ENCODE results near the gene SMC6.

The SMC6 gene

DNA sequence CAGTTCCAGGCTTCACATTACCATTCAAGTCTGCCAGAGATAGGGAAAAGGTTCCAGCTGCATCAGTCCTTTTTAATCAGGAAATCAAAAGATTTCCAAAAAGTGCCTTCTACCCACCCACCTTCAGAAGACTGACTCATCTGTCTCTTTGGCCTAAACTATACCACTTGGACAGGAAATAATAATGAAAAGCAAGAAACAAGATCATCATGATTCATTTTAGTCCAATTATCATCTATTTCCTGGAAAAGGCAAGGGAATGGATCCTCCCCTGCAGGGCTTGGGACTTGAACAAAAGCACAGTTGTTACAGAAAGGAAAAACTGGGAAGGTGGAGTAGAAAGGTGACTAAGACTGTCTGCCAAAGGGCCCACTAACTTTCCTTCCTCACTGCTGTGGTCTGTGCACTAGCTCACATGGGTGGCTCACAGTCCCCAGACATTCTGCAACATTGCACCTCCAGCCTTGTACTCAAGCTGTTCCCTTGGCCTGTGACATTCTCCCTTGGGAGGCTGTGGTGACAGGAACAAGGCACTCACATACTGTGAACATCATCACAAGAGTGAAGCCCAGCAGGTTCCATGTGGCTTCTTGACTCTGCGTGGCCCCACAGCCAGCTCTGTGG is 137.8 kb downstream of the SMC6 start:
- no peak for DNase-seq (ENCODE audit: low read depth in 2 of 2)

DNA sequence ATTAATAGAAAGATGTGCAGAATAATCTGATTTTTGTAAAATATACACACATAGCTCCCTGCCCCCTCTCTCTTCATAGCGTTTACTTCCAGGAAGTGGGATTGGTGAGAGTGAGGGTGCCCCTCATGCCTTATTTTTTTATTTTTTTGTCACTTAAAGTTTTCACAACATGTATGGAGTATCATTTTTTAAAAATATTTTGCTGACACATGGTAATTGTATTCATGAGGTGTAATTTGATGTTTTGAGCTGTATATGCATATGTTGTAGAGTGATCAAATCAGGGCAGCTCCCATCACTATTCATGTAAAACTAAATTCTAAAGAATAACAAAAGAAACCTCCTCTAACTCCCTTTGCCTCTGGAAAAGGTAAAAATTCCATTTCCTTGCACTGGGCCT is 138.5 kb downstream of the SMC6 start:
- DNase-seq (ENCODE audit: low read depth in 2 of 2) = no peak

DNA sequence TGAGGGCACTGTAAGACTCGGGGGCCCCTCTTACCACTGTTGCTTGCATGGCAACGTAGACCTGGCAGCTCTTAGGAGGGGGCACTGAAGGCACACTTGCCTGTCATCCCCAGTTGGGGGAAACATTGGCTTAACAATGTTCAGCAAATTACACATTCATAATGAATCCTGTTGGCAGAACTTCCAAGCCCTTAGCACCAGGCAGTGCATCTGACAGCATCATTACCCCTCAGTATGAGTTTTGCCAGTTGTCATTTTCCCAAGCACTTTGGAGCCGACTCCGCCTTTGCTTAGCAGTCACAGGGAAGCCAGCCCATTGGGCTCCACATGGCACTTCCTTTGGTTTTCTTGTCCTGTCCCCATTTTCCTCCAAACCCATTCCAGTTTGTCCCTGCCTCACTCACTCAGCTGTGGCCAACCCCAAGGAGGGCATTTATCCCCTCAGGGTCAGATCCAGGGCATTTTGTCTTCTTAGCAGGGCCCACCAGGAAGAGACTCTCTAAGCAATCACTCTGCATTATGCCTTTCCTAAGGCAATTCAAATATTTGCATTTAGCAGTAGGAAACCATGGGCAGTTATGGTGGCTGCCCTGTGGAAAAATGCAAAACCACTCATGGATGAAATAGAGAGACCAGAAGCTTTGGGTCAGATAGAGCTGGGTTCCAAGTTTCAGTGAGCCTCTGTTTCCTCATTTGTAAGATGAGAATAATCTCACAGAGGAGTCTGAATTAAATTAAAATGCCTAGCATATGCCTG is 139.3 kb downstream of the SMC6 start:
- DNase-seq (ENCODE audit: low read depth in 2 of 2) = no peak

All from stimulated activated CD8-positive, alpha-beta memory T cell treated with anti-CD3 and anti-CD28 coated beads, Interleukin-15, amount 100 ng/mL, for 48 hours (primary cell).